HFFc6 (cell line): ENCODE results near the gene GARIN5A. TPM values are rescaled to one million over a fixed set of nuclear protein-coding genes. Genes with fewer than 3 reads are reported as not detected.

Experiments
- DNase-seq: peaks from one replicate; pipeline ENCODE4 v3.0.0-alpha.2; 2018
- H3K27ac Mint-ChIP-seq: 2 replicates; pipeline ENCODE4 v1.8.0; 2020; ENCODE audit warnings: mild to moderate bottlenecking, mixed read lengths
- H3K27me3 Mint-ChIP-seq: 2 replicates; pipeline ENCODE4 v1.8.0; 2021; ENCODE audit warnings: mild to moderate bottlenecking, moderate library complexity, mixed read lengths; ENCODE audit not compliant: insufficient read depth
- H3K36me3 Mint-ChIP-seq: 2 replicates; pipeline ENCODE4 v1.8.0; 2021; ENCODE audit warnings: low read depth, mixed read lengths
- H3K4me1 Mint-ChIP-seq: 2 replicates; pipeline ENCODE4 v1.8.0; 2020; ENCODE audit warnings: low read depth, mixed read lengths
- H3K4me3 Mint-ChIP-seq: 2 replicates; pipeline ENCODE4 v1.8.0; 2020; ENCODE audit warnings: mild to moderate bottlenecking, moderate library complexity, mixed read lengths
- H3K9me3 Mint-ChIP-seq: 2 replicates; pipeline ENCODE4 v1.8.0; 2020; ENCODE audit warnings: mild to moderate bottlenecking, mixed read lengths
- CTCF ChIP-seq: fragments of 200-600 bp; sonication (generic); IDR thresholded peaks from 2 replicates; pipeline ENCODE4 v1.5.0; 2021; ENCODE audit warnings: antibody characterized with exemption, mild to moderate bottlenecking
- total RNA-seq, 6 experiments: library from RNA; stranded (reverse); fragmentation: NEBNext Ultra II Directional; extraction: Animal tissue kit (Norgen Biotek cat#: 25700); gene quantifications; 2 replicates in 1 of 6; 3 replicates in 5 of 6; pipeline ENCODE4 v1.2.3, GENCODE V29; 2021

GARIN5A gene
- total RNA-seq, 6 experiments from 2014 or later = 0.16 to 1.5 (median 0.28) TPM; not detected in 1

DNA sequence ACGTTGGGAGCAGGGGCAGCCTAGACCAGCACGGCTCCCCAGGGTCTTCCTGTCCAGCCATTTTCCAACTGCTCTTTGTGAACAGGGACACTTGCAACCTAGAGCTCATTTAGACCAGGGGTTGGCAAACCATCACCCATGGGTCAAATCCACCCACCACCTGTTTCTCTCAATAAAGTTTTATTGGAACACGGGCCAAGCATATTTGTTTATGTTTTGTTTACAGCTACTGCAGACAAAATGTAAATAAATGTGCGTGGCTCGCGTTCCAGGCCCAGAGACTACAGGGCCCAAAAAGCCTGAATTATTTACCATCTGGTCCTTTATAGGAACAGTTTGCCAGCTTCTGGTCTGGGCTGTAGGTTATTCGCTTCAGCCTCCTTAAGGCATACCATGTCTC lies 13.7 kb downstream of the GARIN5A start:
- no peaks in the 10 kb centered on the region for H3K9me3 Mint-ChIP-seq
- no peak overlapping the region for H3K27ac Mint-ChIP-seq
- DNase-seq = no peak
- no peak overlapping the region for H3K4me3 Mint-ChIP-seq
- H3K4me1 Mint-ChIP-seq = peaks cover 16% of the 10 kb centered on the region
- TF ChIP-seq CTCF = no peak
- H3K27me3 Mint-ChIP-seq = peaks cover 19% of the 10 kb centered on the region
- no peaks in the 10 kb centered on the region for H3K36me3 Mint-ChIP-seq

DNA sequence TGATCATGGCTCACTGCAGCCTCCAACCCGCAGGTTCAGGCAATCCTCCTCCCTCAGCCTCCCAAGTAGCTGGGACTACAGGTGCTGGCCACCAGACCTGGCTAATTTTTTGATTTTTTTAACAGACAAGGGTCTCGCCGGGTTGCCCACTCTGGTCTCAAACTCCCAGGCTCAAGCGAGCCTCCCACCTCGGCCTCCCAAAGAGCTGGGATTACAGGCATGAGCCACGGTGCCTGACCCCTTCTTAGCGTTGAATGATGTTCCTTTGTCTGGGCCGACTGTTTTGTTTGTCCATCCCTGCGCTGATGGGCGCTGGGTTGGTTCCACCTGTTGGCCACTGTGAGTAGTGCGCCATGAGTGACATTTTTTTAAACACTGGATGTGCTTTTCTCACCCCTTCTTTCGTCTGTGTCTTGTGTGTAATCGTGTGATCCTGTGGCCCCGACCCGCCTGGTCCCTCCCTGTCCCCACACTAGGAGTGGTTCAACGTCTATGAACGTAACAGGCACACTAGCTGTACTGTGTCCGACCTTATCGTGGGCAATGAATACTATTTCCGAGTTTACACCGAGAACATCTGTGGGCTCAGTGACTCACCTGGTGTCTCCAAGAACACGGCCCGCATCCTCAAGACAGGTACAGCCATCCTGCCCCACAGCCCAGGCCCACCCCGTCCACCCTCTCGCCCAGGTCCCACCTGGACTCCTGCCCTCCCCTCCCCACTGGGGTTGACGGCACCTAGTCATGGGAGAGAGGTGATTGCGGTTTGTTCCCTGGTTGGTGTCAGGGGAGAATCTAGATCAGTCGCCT lies 15.4 kb downstream of the GARIN5A start:
- H3K4me1 Mint-ChIP-seq = peaks cover 16% of the 10 kb centered on the region
- peak; percentile 90 for TF ChIP-seq CTCF
- no peaks in the 10 kb centered on the region for H3K36me3 Mint-ChIP-seq
- H3K27ac Mint-ChIP-seq = no peak overlapping the region
- H3K4me3 Mint-ChIP-seq = peak overlapping the region; percentile 17; the same call in 1 of the 2 replicates
- no peaks in the 10 kb centered on the region; the same call in 1 of the 2 replicates for H3K9me3 Mint-ChIP-seq
- H3K27me3 Mint-ChIP-seq = peaks cover 26% of the 10 kb centered on the region
- peak; percentile 53 for DNase-seq

GRCh38 chr19:50460161-50460765 lies 16.4 kb downstream of the GARIN5A start:
- peak; percentile 45 for DNase-seq
- Mint-ChIP-seq H3K9me3 (no peaks in the 10 kb centered on the region; the same call in 1 of the 2 replicates), H3K4me1 (peaks cover 16% of the 10 kb centered on the region), H3K36me3 (no peaks in the 10 kb centered on the region), H3K27me3 (peaks cover 21% of the 10 kb centered on the region), H3K27ac (no peak overlapping the region), H3K4me3 (peak overlapping the region; percentile 54)
- TF ChIP-seq CTCF = no peak

- H3K9me3 Mint-ChIP-seq = no peaks in the 10 kb centered on the region; the same call in 1 of the 2 replicates
- peaks cover 16% of the 10 kb centered on the region for H3K4me1 Mint-ChIP-seq
- DNase-seq = no peak
- no peak overlapping the region; the same call in 1 of the 2 replicates for H3K4me3 Mint-ChIP-seq
- H3K27ac Mint-ChIP-seq = no peak overlapping the region
- no peaks in the 10 kb centered on the region for H3K36me3 Mint-ChIP-seq
- H3K27me3 Mint-ChIP-seq = peaks cover 19% of the 10 kb centered on the region
- no peak for TF ChIP-seq CTCF
These were observed 17.0 kb downstream of the GARIN5A start for GRCh38 chr19:50459638-50460037.

GRCh38 chr19:50459067-50459456 lies 17.6 kb downstream of the GARIN5A start:
- Mint-ChIP-seq H3K4me1 (peaks cover 16% of the 10 kb centered on the region), H3K27me3 (peaks cover 18% of the 10 kb centered on the region), H3K36me3 (no peaks in the 10 kb centered on the region), H3K4me3 (no peak overlapping the region), H3K9me3 (no peaks in the 10 kb centered on the region; the same call in 1 of the 2 replicates), H3K27ac (no peak overlapping the region)
- no peak for DNase-seq
- TF ChIP-seq CTCF = no peak
